DND-41 (cell line): Measurements from ENCODE around the gene ADM5.
"Not testable (repeated sequence)": the region's sequence is repeated elsewhere in the genome, so short reads cannot be mapped to it uniquely, and the experiment has no call there.

ENCODE experiments used
- ATAC-seq: fragments of 200-7000 bp; cut with Tn5 transposase; 3 replicates; pipeline ENCODE4 v1.9.1; 2021; ENCODE audit warnings: low read depth; ENCODE audit not compliant: insufficient read depth
- DNase-seq: peaks from one replicate; pipeline ENCODE4 v3.0.0-alpha.2; 2020
- H2AFZ ChIP-seq: 2 replicates; pipeline ENCODE4 v1.6.0; 2012; ENCODE audit warnings: low read depth, low read length
- H3K27ac ChIP-seq: 2 replicates; pipeline ENCODE4 v1.5.1; 2012; ENCODE audit warnings: low read length, inconsistent platforms
- H3K27me3 ChIP-seq: fragments of 200-600 bp; sonication (generic); 2 replicates; pipeline ENCODE4 v1.6.0; 2012; ENCODE audit warnings: low read length, mild to moderate bottlenecking, inconsistent platforms; ENCODE audit not compliant: insufficient read depth, poor library complexity
- H3K36me3 ChIP-seq: 2 replicates; pipeline ENCODE4 v1.5.1; 2012; ENCODE audit warnings: low read length, inconsistent platforms; ENCODE audit not compliant: insufficient read depth
- H3K4me1 ChIP-seq: 2 replicates; pipeline ENCODE4 v1.5.1; 2012; ENCODE audit warnings: mild to moderate bottlenecking, low read length; ENCODE audit not compliant: insufficient read depth
- H3K4me2 ChIP-seq: 2 replicates; pipeline ENCODE4 v1.6.0; 2012; ENCODE audit warnings: mild to moderate bottlenecking, moderate library complexity, low read length, inconsistent platforms; ENCODE audit not compliant: insufficient read depth
- H3K4me3 ChIP-seq, 2 experiments: fragments of 200-600 bp in 1 of 2; shearing (Covaris generic) in 1 of 2; 2 replicates each; pipeline ENCODE4 v1.5.1; 2012 to 2016; ENCODE audit warnings: inconsistent platforms in 2 of 2, low read length in 2 of 2, mild to moderate bottlenecking in 2 of 2, low read depth in 1 of 2, moderate library complexity in 1 of 2
- H3K79me2 ChIP-seq: 2 replicates; pipeline ENCODE4 v1.6.0; 2012; ENCODE audit warnings: low read length, inconsistent platforms; ENCODE audit not compliant: insufficient read depth
- H3K9ac ChIP-seq: 2 replicates; pipeline ENCODE4 v1.6.0; 2012; ENCODE audit warnings: low read depth, mild to moderate bottlenecking, inconsistent platforms, low read length, moderate library complexity
- H3K9me3 ChIP-seq: 2 replicates; pipeline ENCODE4 v1.5.1; 2012; ENCODE audit warnings: low read length, moderate library complexity, mild to moderate bottlenecking, inconsistent platforms; ENCODE audit not compliant: insufficient read depth, severe bottlenecking
- H4K20me1 ChIP-seq: 2 replicates; pipeline ENCODE4 v1.6.0; 2012; ENCODE audit warnings: low read length; ENCODE audit not compliant: insufficient read depth
- CTCF ChIP-seq: IDR thresholded peaks from 2 replicates; pipeline ENCODE4 v1.5.1; 2012; ENCODE audit warnings: borderline replicate concordance, low read length, moderate library complexity, mild to moderate bottlenecking; ENCODE audit not compliant: poor library complexity, severe bottlenecking; ENCODE audit errors: extremely low read depth
- EZH2 ChIP-seq: IDR thresholded peaks from 3 replicates; pipeline ENCODE4 v1.6.1; 2012; ENCODE audit warnings: borderline replicate concordance, low read depth, mild to moderate bottlenecking, moderate library complexity, low read length, inconsistent platforms; ENCODE audit not compliant: severe bottlenecking

Gene ADM5

GRCh38 chr19:49716154-49716553 is 26.8 kb downstream of the ADM5 start:
- Histone ChIP-seq H3K4me2 (no peak overlapping the region), H3K4me3 (no peak overlapping the region), H3K27ac (no peak overlapping the region), H3K9me3 (no peaks in the 10 kb centered on the region), H3K4me1 (peaks cover 6% of the 10 kb centered on the region; the same call in 1 of the 2 replicates), H2AFZ (no peak overlapping the region), H3K36me3 (no peaks in the 10 kb centered on the region), H3K79me2 (no peaks in the 10 kb centered on the region), H4K20me1 (no peaks in the 10 kb centered on the region), H3K27me3 (no peaks in the 10 kb centered on the region), H3K9ac (no peak overlapping the region)
- DNase-seq (no peak), ATAC-seq (no peak)
- TF ChIP-seq EZH2 (no peak), CTCF (no peak)

GRCh38 chr19:49718511-49718910 is 29.1 kb downstream of the ADM5 start:
- Histone ChIP-seq H3K9me3 (no peaks in the 10 kb centered on the region), H3K4me1 (peaks cover 6% of the 10 kb centered on the region; the same call in 1 of the 2 replicates), H4K20me1 (no peaks in the 10 kb centered on the region), H3K4me2 (no peak overlapping the region), H3K27ac (no peak overlapping the region), H3K4me3 (no peak overlapping the region), H3K9ac (no peak overlapping the region), H3K79me2 (no peaks in the 10 kb centered on the region), H3K27me3 (no peaks in the 10 kb centered on the region), H2AFZ (no peak overlapping the region), H3K36me3 (no peaks in the 10 kb centered on the region)
- TF ChIP-seq EZH2 (no peak), CTCF (no peak)
- DNase-seq (no peak), ATAC-seq (no peak)

GRCh38 chr19:49718991-49719390 is 29.6 kb downstream of the ADM5 start:
- Histone ChIP-seq H3K9me3 (no peaks in the 10 kb centered on the region), H3K36me3 (no peaks in the 10 kb centered on the region), H3K4me1 (peaks cover 6% of the 10 kb centered on the region; the same call in 1 of the 2 replicates), H3K4me2 (no peak overlapping the region), H3K9ac (no peak overlapping the region), H3K79me2 (no peaks in the 10 kb centered on the region), H2AFZ (no peak overlapping the region), H3K27ac (no peak overlapping the region), H3K4me3 (no peak overlapping the region), H4K20me1 (no peaks in the 10 kb centered on the region), H3K27me3 (no peaks in the 10 kb centered on the region)
- no peak for DNase-seq
- no peak for ATAC-seq
- TF ChIP-seq EZH2: no peak
- no peak for TF ChIP-seq CTCF

- not testable (repeated sequence) for H3K9me3 ChIP-seq, H3K79me2 ChIP-seq, H3K4me2 ChIP-seq, H3K27me3 ChIP-seq, H3K4me3 ChIP-seq, H3K4me1 ChIP-seq, H3K9ac ChIP-seq, H3K36me3 ChIP-seq, H3K27ac ChIP-seq, H4K20me1 ChIP-seq, DNase-seq, ATAC-seq, H2AFZ ChIP-seq
Measured at GRCh38 chr19:49719420-49719819, 30.0 kb downstream of the ADM5 start.
